GM21529 (cell line): ENCODE measurements around the gene KRTAP4-12.
"Not testable (repeated sequence)": the region's sequence is repeated elsewhere in the genome, so short reads cannot be mapped to it uniquely, and the experiment has no call there.

Source experiments
- ATAC-seq: cut with Tn5 transposase; IDR thresholded peaks from one replicate; pipeline ENCODE4 v1.9.1; 2021; ENCODE audit not compliant: unreplicated experiment

Gene KRTAP4-12

DNA sequence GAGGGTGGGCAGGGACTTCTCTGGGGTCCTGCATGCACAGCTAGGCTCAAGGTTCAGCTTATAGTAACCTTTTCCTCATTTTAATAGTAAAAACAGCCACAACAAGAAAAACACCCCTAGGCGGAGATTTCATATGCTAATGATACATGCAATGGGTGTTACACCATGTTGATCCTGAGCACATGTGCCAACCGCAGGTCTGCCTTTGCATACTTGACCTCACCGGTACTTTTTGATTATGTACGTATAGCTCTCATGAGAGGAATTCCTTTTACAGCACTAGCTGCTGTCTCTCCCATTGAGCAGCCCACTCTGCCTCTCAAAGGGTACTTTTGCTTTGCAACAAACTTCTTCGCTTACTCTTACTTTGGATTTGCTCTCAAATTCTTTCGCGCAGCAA lies 27.9 kb downstream of the KRTAP4-12 start:
- no peak for ATAC-seq

DNA sequence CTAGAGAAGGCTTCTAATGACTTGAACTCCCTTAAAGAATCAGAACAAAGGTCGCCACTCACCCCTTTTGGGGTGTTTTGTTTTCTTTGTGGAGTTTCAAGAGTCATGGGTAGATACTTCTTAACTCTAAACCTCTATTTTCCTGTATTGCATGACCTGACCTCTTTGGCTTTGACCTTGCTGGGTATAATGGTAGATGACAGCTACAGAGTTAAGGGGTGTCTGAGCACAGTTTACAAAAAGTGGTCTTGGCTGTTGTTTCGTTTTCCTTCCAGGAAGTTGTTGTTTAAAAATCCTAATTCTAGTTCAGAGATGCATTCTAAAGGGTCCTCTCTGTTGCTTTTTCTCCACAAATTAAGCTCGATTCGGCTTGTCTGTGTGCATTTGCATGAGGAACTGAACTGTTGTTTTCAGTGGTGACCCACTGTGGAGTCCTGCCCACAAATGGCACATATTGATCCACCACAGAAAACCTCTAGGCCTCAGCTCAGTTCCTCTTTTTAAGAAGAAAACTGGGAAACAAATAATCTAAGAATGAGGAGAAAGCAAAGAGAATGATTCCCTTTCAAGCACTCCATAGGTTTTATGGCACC lies 35.1 kb downstream of the KRTAP4-12 start:
- ATAC-seq: not testable (repeated sequence)

DNA sequence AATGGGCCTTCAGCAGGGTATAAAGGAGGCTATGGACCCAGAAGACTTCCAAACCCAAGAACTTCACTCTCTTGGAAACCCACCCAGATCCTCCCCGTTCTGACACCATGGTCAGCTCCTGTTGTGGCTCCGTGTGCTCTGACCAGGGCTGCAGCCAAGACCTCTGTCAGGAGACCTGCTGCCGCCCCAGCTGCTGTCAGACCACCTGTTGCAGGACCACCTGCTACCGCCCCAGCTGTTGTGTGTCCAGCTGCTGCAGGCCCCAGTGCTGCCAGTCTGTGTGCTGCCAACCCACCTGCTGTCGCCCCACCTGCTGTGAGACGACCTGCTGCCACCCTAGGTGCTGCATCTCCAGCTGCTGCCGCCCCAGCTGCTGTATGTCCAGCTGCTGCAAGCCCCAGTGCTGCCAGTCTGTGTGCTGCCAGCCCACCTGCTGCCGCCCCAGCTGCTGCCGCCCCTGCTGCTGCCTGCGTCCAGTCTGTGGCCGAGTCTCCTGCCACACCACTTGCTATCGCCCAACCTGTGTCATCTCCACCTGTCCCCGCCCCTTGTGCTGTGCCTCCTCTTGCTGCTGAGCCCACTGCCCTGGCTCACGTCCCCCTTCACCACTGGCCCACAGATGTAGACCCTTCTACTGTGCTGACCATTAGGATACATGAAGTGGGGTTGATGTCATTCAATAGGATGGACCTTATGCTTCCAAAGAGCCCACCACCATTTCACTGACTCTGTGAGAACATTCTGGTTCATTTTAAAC lies 39.7 kb downstream of the KRTAP4-12 start, which contains the start of gene KRTAP4-7:
TSS of gene KRTAP4-7 (plus strand) at position 51 of the 757 bp plus-strand sequence. CDS start at position 108, 57 bp downstream.
- ATAC-seq: not testable (repeated sequence)

DNA sequence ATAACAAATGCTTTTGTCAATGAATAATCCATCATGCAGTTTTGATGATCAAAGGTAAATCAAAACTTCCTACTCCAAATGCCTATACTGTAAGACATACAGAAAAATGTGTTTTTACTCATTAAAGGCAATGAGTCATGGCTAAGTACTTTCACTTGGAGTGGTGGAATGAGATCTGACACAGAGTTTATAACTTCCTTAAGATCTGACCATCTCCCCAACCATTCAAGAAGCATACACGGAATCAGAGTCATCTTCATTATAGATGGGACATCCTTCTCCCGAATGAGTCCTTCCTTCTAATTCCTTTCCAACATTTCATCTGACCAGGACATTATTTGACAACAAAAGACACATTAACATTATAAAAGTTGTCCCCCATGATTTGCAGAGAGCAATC lies 40.6 kb downstream of the KRTAP4-12 start:
- not testable (repeated sequence) for ATAC-seq

DNA sequence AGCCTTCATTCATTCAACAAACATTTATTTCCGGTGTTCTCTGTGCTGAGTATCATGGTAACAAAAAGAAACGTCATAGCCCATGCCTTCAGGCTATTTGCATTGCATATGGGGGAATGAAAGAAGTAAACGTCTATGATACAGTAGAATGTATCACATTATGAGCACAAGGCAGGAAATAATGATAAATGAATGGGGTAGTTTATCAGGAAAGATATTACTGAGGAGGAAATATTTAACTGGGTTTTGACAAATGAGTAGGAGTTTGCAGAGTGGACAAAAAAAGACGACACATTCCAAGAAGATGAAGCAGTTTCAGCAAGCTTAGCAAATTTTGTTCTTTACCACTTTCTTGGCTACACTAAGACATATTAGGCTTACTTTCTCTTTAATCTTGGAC lies 41.4 kb downstream of the KRTAP4-12 start:
- ATAC-seq: no peak

DNA sequence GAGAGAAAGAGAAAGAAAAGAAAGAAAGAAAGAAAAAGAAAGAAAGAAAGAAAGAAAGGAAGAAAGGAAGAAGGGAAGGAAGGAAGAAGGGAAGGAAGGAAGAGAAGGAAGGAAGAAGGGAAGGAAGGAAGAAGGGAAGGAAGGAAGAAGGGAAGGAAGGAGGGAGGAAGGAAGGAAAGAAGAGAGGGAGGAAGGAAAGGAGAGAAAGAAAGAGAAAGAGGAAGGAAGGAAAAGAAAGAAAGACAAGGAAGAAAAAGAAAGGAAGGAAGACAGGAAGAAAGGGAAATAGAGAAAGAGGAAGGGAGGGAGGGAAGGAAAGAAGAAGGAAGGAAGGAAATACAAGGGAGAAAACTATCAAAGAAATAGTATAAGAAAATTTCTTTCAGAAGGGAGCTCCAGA lies 47.2 kb downstream of the KRTAP4-12 start:
- no peak for ATAC-seq

DNA sequence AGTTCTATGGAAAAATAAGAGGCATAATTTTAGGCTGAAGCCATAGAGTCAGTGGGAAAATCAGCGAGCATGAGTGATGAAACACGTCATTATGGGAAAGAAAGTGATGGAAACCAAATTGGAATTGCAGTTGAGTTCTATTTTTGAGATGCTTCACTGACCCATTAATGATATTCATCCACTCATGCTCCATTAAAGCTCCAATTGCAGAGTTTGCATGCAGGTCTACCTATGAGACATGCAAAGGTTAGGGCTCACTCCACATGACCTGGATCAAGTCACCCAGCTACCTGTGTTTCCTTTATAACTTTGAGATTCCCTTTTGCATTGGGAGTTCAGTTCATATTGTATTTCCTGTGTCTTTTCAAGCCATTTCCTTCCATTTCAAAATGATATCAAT lies 50.3 kb downstream of the KRTAP4-12 start:
- ATAC-seq: no peak
